ENCODE results near the gene ETV3. TPM values are rescaled to one million over a fixed set of nuclear protein-coding genes. Genes with fewer than 3 reads are reported as not detected.

The ETV3 gene
- polyA plus RNA-seq, 1 experiment: 10.0 TPM

DNA sequence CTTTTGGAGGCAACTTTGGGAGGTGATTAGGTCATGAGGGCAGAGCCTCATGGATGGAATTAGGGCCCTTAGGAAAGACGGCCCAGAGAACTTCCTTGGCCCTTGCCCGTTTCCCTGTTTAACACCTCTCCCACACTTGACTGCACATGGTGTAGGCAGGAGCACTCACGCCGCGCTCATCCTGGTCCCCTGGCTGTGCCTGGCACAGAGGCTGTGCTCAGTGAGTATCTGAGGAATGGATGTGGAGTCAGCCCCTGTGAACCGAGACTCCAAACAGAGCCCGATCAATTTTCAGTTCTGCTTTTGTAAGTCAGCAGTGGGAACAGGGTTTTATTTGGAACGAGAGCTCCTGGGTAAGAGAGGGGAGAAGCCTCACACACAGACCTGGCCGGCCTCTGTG lies 29.8 kb upstream of the ETV3 start:
- H3K9me3 ChIP-seq (ENCODE audit: control insufficient read depth, insufficient read depth, low read length): no peaks in the 10 kb centered on the region; the same call in 1 of the 2 replicates
- H3K27me3 ChIP-seq (ENCODE audit: control insufficient read depth, insufficient read depth, low read length): peaks cover 40% of the 10 kb centered on the region
- H3K4me3 ChIP-seq (ENCODE audit: low read depth, low read length): no peak overlapping the region
- ChIA-PET POLR2A (no interaction called here), CTCF (interaction anchor here (0.6 to 2.7 kb wide), 3 partner anchors 9 to 82 kb away, joined by 3 to 12 read pairs (median 4); no protein-coding TSS in a partner anchor)
- no peak overlapping the region for H3K27ac ChIP-seq (ENCODE audit: low read depth, low read length)
- DNase-seq (ENCODE audit: low read depth, low spot score): no peak
- TF ChIP-seq, protein P1, sequence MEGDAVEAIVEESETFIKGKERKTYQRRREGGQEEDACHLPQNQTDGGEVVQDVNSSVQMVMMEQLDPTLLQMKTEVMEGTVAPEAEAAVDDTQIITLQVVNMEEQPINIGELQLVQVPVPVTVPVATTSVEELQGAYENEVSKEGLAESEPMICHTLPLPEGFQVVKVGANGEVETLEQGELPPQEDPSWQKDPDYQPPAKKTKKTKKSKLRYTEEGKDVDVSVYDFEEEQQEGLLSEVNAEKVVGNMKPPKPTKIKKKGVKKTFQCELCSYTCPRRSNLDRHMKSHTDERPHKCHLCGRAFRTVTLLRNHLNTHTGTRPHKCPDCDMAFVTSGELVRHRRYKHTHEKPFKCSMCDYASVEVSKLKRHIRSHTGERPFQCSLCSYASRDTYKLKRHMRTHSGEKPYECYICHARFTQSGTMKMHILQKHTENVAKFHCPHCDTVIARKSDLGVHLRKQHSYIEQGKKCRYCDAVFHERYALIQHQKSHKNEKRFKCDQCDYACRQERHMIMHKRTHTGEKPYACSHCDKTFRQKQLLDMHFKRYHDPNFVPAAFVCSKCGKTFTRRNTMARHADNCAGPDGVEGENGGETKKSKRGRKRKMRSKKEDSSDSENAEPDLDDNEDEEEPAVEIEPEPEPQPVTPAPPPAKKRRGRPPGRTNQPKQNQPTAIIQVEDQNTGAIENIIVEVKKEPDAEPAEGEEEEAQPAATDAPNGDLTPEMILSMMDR (IDR thresholded peaks at IDR 0.05; ENCODE audit: low read depth, low read length): no peak

DNA sequence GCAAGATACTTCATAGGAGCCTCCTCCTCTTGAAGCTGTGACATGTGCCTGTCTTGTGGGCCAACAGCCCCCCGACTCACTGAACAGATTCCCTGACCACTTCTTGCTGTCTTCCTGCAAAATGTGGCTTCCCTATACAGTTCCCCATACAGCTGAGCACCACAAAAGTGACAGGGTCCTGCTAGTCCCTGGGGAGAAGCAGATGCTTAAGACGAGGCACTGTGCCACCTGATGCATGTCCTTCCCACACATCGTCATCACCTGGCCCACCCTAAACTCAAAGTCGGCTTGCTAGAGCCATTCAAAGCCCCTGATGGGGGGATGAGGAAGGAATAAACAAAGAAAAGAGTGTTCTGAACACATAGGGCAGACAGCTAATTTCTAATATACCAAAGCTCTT lies 29.2 kb upstream of the ETV3 start:
- POLR2A ChIA-PET: no interaction called here

DNA sequence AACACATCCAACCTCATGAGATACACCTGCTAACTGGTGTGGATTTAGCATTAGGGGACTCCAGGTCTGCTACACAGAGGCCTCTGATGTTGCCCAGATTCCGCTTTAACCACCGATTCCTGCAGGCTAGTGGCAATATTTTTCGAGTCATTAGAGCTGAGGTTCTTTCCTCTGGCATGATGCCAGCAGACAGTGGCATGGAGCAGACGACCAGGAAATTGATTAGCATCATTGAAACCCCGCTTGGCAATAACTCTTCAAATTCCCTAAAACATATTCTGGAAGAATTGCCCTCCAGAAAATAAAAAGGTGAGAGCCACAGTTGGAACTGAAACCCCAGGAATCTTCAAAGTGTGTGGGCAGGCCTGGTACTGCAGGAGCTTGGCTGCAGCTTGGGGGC lies 28.4 kb upstream of the ETV3 start:
- TF ChIP-seq, protein P1 (IDR thresholded peaks at IDR 0.05; ENCODE audit: low read depth, low read length): no peak
- Histone ChIP-seq H3K4me3 (ENCODE audit: low read depth, low read length) (no peak overlapping the region), H3K27ac (ENCODE audit: low read depth, low read length) (no peak overlapping the region), H3K9me3 (ENCODE audit: control insufficient read depth, insufficient read depth, low read length) (no peaks in the 10 kb centered on the region; the same call in 1 of the 2 replicates), H3K27me3 (ENCODE audit: control insufficient read depth, insufficient read depth, low read length) (peaks cover 33% of the 10 kb centered on the region)
- no peak for DNase-seq (ENCODE audit: low read depth, low spot score)
- POLR2A ChIA-PET: no interaction called here
- CTCF ChIA-PET: interaction anchor here (0.9 to 2.7 kb wide), 2 partner anchors 10 to 12 kb away, joined by 3 to 12 read pairs; no protein-coding TSS in a partner anchor

More for the DNA sequence above, 29.2 kb upstream of the ETV3 start:
- CTCF ChIA-PET: interaction anchor here (0.9 to 2.7 kb wide), 3 partner anchors 10 to 13 kb away, joined by 3 to 12 read pairs (median 3); no protein-coding TSS in a partner anchor
- Histone ChIP-seq H3K9me3 (ENCODE audit: control insufficient read depth, insufficient read depth, low read length) (no peaks in the 10 kb centered on the region; the same call in 1 of the 2 replicates), H3K4me3 (ENCODE audit: low read depth, low read length) (no peak overlapping the region), H3K27me3 (ENCODE audit: control insufficient read depth, insufficient read depth, low read length) (peaks cover 37% of the 10 kb centered on the region), H3K27ac (ENCODE audit: low read depth, low read length) (no peak overlapping the region)
- DNase-seq (ENCODE audit: low read depth, low spot score): no peak
- TF ChIP-seq, protein P1 (IDR thresholded peaks at IDR 0.05; ENCODE audit: low read depth, low read length): no peak

DNA sequence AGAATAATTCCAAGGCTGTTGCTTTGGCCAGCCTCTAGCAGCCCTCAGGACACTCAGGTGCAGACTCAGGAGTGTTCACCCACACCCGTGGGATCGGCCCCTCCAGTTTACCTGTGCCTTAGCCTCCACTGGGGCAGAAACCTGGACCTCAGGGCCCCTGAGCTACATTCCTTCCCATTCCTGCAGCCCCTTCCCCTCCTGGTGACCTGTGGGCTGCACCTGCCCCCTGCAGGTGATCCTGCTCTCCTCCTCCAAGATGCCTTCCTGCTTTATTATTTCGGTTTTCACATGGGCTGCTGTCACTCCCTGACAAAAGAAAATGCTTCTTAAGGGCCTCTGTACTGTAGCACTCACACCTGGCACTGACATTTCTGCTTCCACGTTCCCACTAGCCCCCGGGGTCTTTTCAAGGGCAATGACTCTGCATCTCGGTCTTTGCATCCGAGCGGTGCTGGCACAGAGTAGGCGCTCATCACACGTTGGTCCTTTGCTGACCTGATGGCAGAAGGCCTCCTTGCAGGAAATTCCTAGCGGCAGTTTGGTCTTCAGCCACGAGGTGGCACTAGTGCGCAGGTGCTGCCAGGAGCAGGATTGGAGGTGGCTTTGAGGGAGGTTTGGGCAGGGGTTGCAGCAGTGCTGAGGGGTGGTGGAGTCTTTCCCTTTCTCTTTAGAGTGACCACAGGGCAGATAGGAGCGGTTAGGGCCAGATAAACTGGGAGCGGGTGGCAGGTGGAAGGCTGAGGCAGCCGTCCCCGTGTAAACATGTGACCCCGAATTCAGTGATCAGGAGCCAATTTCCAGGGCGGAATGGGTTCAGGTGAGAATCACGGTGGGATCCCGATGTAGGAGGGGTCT lies 25.3 kb upstream of the ETV3 start:
- H3K27ac ChIP-seq (ENCODE audit: low read depth, low read length): no peak overlapping the region
- ChIA-PET POLR2A (no interaction called here), CTCF (interaction anchor here (0.5 to 3.4 kb wide), 7 partner anchors 15 to 799 kb away, joined by 3 to 24 read pairs (median 4); no protein-coding TSS in a partner anchor)
- DNase-seq (ENCODE audit: low read depth, low spot score): no peak
- no peak overlapping the region for H3K4me3 ChIP-seq (ENCODE audit: low read depth, low read length)
- TF ChIP-seq, protein P1 (IDR thresholded peaks at IDR 0.05; ENCODE audit: low read depth, low read length): peak; percentile 96
- H3K9me3 ChIP-seq (ENCODE audit: control insufficient read depth, insufficient read depth, low read length): no peaks in the 10 kb centered on the region
- H3K27me3 ChIP-seq (ENCODE audit: control insufficient read depth, insufficient read depth, low read length): peaks cover 27% of the 10 kb centered on the region

DNA sequence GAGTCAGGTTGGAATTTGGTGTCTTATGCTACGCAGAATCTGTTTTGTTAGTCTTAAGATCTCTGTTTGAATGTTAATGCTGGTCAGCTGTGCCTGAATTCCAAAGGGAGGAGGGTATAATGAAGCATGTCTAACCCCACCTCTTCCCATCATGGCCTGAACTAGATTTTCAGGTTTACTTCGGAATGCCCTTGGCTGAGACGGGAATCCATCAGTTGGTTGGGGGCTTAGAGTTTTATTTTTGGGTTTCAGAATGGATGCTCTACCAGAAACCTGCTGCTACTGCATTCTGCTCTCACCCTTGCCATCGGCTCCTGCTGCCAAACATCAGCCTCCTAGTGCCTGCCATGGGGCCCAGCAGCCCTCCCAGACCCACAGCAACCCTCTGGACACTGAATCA lies 24.1 kb upstream of the ETV3 start:
- no peak overlapping the region for H3K4me3 ChIP-seq (ENCODE audit: low read depth, low read length)
- ChIA-PET CTCF (interaction anchor here (0.6 to 3.4 kb wide), 6 partner anchors 13 to 327 kb away, joined by 3 to 24 read pairs (median 4); no protein-coding TSS in a partner anchor), POLR2A (no interaction called here)
- H3K27ac ChIP-seq (ENCODE audit: low read depth, low read length): no peak overlapping the region
- peaks cover 18% of the 10 kb centered on the region for H3K27me3 ChIP-seq (ENCODE audit: control insufficient read depth, insufficient read depth, low read length)
- H3K9me3 ChIP-seq (ENCODE audit: control insufficient read depth, insufficient read depth, low read length): no peaks in the 10 kb centered on the region
- TF ChIP-seq, protein P1 (IDR thresholded peaks at IDR 0.05; ENCODE audit: low read depth, low read length): no peak
- DNase-seq (ENCODE audit: low read depth, low spot score): no peak
